HEK293 (cell line): Measurements from ENCODE around the gene FHL3.

Source experiments
- CTCF ChIA-PET: fragments of 350-600 bp; formaldehyde crosslinking; extraction: SDS; loops from one replicate; lab custom pipeline; 2021; ENCODE audit warnings: antibody characterized with exemption; lab: Yijun Ruan, JAX
- POLR2A ChIA-PET: fragments of 300-600 bp; formaldehyde crosslinking; extraction: SDS; loops from one replicate; lab custom pipeline; 2020; ENCODE audit warnings: antibody characterized with exemption, inconsistent platforms; lab: Yijun Ruan, JAX
- H3K27ac ChIP-seq: fragments of 200-500 bp; sonication (Bioruptor generic); 2 replicates; pipeline ENCODE4 v1.5.1; 2014; ENCODE audit warnings: low read depth, low read length, control low read depth, inconsistent platforms; ENCODE audit errors: extremely low read depth
- H3K36me3 ChIP-seq, 2 experiments: fragments of 200-500 bp in 1 of 2; sonication (Bioruptor generic) in 1 of 2; 1 replicate in 1 of 2; 2 replicates in 1 of 2; pipeline ENCODE4 v1.5.1; 2014 to 2017; ENCODE audit warnings: inconsistent platforms in 2 of 2, low read length in 2 of 2; ENCODE audit not compliant: control insufficient read depth in 2 of 2, insufficient read depth in 1 of 2
- H3K4me1 ChIP-seq: fragments of 200-500 bp; sonication (Bioruptor generic); 2 replicates; pipeline ENCODE4 v1.5.1; 2014; ENCODE audit warnings: mild to moderate bottlenecking, low read length, inconsistent platforms; ENCODE audit not compliant: control insufficient read depth, insufficient read depth
- H3K4me3 ChIP-seq: 2 replicates; pipeline ENCODE4 v1.5.1; 2011; ENCODE audit warnings: low read depth, mild to moderate bottlenecking, control low read depth, low read length, moderate library complexity
- H3K9me3 ChIP-seq: fragments of 200-500 bp; sonication (Bioruptor generic); 2 replicates; pipeline ENCODE4 v1.5.1; 2014; ENCODE audit warnings: low read depth, low read length, inconsistent platforms; ENCODE audit not compliant: control insufficient read depth, insufficient read depth
- BCL11A ChIP-seq: fragments of 450-650 bp; formaldehyde crosslinking; IDR thresholded peaks from 2 replicates; pipeline ENCODE4 v1.5.1; 2016; ENCODE audit warnings: low read depth, missing biosample characterization, missing genetic modification characterization
- GLIS2 ChIP-seq: fragments of 450-650 bp; formaldehyde crosslinking; IDR thresholded peaks from 2 replicates; pipeline ENCODE4 v1.5.1; 2016; ENCODE audit warnings: missing biosample characterization, missing genetic modification characterization
- HIC1 ChIP-seq: fragments of 450-650 bp; formaldehyde crosslinking; IDR thresholded peaks from 2 replicates; pipeline ENCODE4 v1.5.1; 2016; ENCODE audit warnings: missing biosample characterization, missing genetic modification characterization
- KLF16 ChIP-seq: fragments of 450-650 bp; formaldehyde crosslinking; IDR thresholded peaks from 2 replicates; pipeline ENCODE4 v1.5.1; 2017; ENCODE audit warnings: missing biosample characterization, missing genetic modification characterization
- PRDM10 ChIP-seq: fragments of 450-650 bp; formaldehyde crosslinking; IDR thresholded peaks from 2 replicates; pipeline ENCODE4 v1.5.1; 2016; ENCODE audit warnings: missing biosample characterization, missing genetic modification characterization
- SP2 ChIP-seq: fragments of 450-650 bp; formaldehyde crosslinking; IDR thresholded peaks from 2 replicates; pipeline ENCODE4 v1.5.1; 2016; ENCODE audit warnings: missing biosample characterization, missing genetic modification characterization
- SP7 ChIP-seq: fragments of 450-650 bp; formaldehyde crosslinking; IDR thresholded peaks from 2 replicates; pipeline ENCODE4 v1.5.1; 2016; ENCODE audit warnings: missing biosample characterization, missing genetic modification characterization
- YY1 ChIP-seq: fragments of 450-650 bp; formaldehyde crosslinking; IDR thresholded peaks from 2 replicates; pipeline ENCODE4 v1.5.1; 2018; ENCODE audit warnings: missing biosample characterization, missing genetic modification characterization
- ZBTB17 ChIP-seq: fragments of 450-650 bp; formaldehyde crosslinking; IDR thresholded peaks from 2 replicates; pipeline ENCODE4 v1.5.1; 2016; ENCODE audit warnings: missing biosample characterization, missing genetic modification characterization
- ZBTB20 ChIP-seq: fragments of 450-650 bp; formaldehyde crosslinking; IDR thresholded peaks from 2 replicates; pipeline ENCODE4 v1.5.1; 2016; ENCODE audit warnings: missing biosample characterization, missing genetic modification characterization
- ZFHX2 ChIP-seq: fragments of 450-650 bp; formaldehyde crosslinking; conservative IDR thresholded peaks from 2 replicates; pipeline ENCODE4 v1.5.1; 2016; ENCODE audit warnings: missing biosample characterization, missing genetic modification characterization
- ZNF174 ChIP-seq: fragments of 450-650 bp; formaldehyde crosslinking; IDR thresholded peaks from 2 replicates; pipeline ENCODE4 v1.5.0; 2017; ENCODE audit warnings: missing biosample characterization, mild to moderate bottlenecking, missing genetic modification characterization
- ZNF280D ChIP-seq: fragments of 450-650 bp; formaldehyde crosslinking; IDR thresholded peaks from 2 replicates; pipeline ENCODE4 v1.5.1; 2016; ENCODE audit warnings: missing biosample characterization, missing genetic modification characterization
- ZNF350 ChIP-seq: fragments of 450-650 bp; formaldehyde crosslinking; IDR thresholded peaks from 2 replicates; pipeline ENCODE4 v1.5.0; 2017; ENCODE audit warnings: missing biosample characterization, mild to moderate bottlenecking, missing genetic modification characterization
- ZNF426 ChIP-seq: fragments of 450-650 bp; formaldehyde crosslinking; IDR thresholded peaks from 2 replicates; pipeline ENCODE4 v1.5.1; 2017; ENCODE audit warnings: missing biosample characterization, missing genetic modification characterization, mild to moderate bottlenecking, inconsistent platforms, moderate library complexity
- ZNF600 ChIP-seq: fragments of 450-650 bp; formaldehyde crosslinking; IDR thresholded peaks from 2 replicates; pipeline ENCODE4 v1.5.1; 2016; ENCODE audit warnings: missing biosample characterization, missing genetic modification characterization
- ZNF621 ChIP-seq: fragments of 450-650 bp; formaldehyde crosslinking; IDR thresholded peaks from 2 replicates; pipeline ENCODE4 v1.5.1; 2017; ENCODE audit warnings: missing biosample characterization, missing genetic modification characterization
- ZNF707 ChIP-seq: fragments of 450-650 bp; formaldehyde crosslinking; IDR thresholded peaks from 2 replicates; pipeline ENCODE4 v1.5.1; 2016; ENCODE audit warnings: missing biosample characterization, missing genetic modification characterization
- ZNF747 ChIP-seq: fragments of 450-650 bp; formaldehyde crosslinking; IDR thresholded peaks from 2 replicates; pipeline ENCODE4 v1.5.1; 2016; ENCODE audit warnings: missing biosample characterization, missing genetic modification characterization
- ZNF776 ChIP-seq: fragments of 450-650 bp; formaldehyde crosslinking; IDR thresholded peaks from 2 replicates; pipeline ENCODE4 v1.5.0; 2017; ENCODE audit warnings: missing biosample characterization, missing genetic modification characterization, borderline replicate concordance
- ZSCAN16 ChIP-seq: fragments of 450-650 bp; formaldehyde crosslinking; IDR thresholded peaks from 2 replicates; pipeline ENCODE4 v1.5.1; 2016; ENCODE audit warnings: missing biosample characterization, missing genetic modification characterization

Gene FHL3

GRCh38 chr1:38003261-38004250 is 1.8 kb downstream of the FHL3 start (continued):
- TF ChIP-seq PRDM10 (tag by site-specific recombination) (no peak), ZNF350 (tag by site-specific recombination) (no peak), SP2 (no peak), GLIS2 (0 out of 2 replicates have a peak, but pooled peaks have one; percentile 23), HIC1 (peak; percentile 52; the same call in 1 of the 2 replicates), ZBTB17 (tag by site-specific recombination) (peak; percentile 21), ZNF776 (tag by site-specific recombination) (no peak), ZNF426 (tag by site-specific recombination) (no peak), ZNF174 (tag by site-specific recombination) (no peak), ZSCAN16 (tag by site-specific recombination) (no peak), SP7 (tag by site-specific recombination) (no peak), BCL11A (0 out of 2 replicates have a peak, but pooled peaks have one; percentile 8), ZNF707 (no peak)

GRCh38 chr1:38000529-38001455 is 4.5 kb downstream of the FHL3 start:
- Histone ChIP-seq H3K4me1 (peaks cover 21% of the 10 kb centered on the region), H3K36me3 (peaks cover 0 to 34% of the 10 kb centered on the region in 2 experiments; a peak in 1 of 3 replicates), H3K9me3 (no peaks in the 10 kb centered on the region), H3K4me3 (no peak overlapping the region), H3K27ac (peak overlapping the region; percentile 40; the same call in 1 of the 2 replicates)
- CTCF ChIA-PET, result interaction anchor here (0.6 to 2.2 kb wide), 6 partner anchors 8 to 1920 kb away, joined by 3 to 21 read pairs (median 5); partner anchors contain the start of gene SF3A3
- POLR2A ChIA-PET, result interaction anchor here (0.5 to 6.3 kb wide), 5 partner anchors 9 to 996 kb away, joined by 3 to 44 read pairs (median 3); partner anchors contain the start of genes MTF1, SF3A3 and UTP11
- TF ChIP-seq ZNF600 (0 out of 2 replicates have a peak, but pooled peaks have one; percentile 16), KLF16 (tag by site-specific recombination) (no peak), PRDM10 (tag by site-specific recombination) (peak; percentile 73), ZNF621 (tag by site-specific recombination) (no peak), ZBTB20 (no peak), ZFHX2 (tag by site-specific recombination) (no peak), ZNF747 (tag by site-specific recombination) (no peak), YY1 (tag by site-specific recombination) (no peak), ZNF280D (no peak)
